ENCODE data around the gene UGT1A7.

GRCh38 chr2:233747283-233747544 lies 65.5 kb downstream of the UGT1A7 start:
- TF ChIP-seq REST (IDR thresholded peaks at IDR 0.05; ENCODE audit: low read depth) (no peak), CEBPB (IDR thresholded peaks at IDR 0.05) (no peak), TCF12 (IDR thresholded peaks at IDR 0.05; ENCODE audit: low read depth) (no peak), YY1 (IDR thresholded peaks at IDR 0.05; ENCODE audit: low read depth) (no peak)
